ENCODE data around the gene ABAT.

GRCh38 chr16:8694795-8695728 is 20.6 kb downstream of the ABAT start:
- TF ChIP-seq CTCF (IDR thresholded peaks at IDR 0.05; ENCODE audit: insufficient read depth, low read length, poor library complexity, severe bottlenecking) (no peak), EZH2phosphoT487 (conservative IDR thresholded peaks at IDR 0.05; ENCODE audit: low read length) (no peak)

Measured in SU-DHL-6 (cell line).